H1 (cell line): ENCODE results near the gene CCL26. TPM values are rescaled to one million over a fixed set of nuclear protein-coding genes. Genes with fewer than 3 reads are reported as not detected.
"Not testable (repeated sequence)": the region's sequence is repeated elsewhere in the genome, so short reads cannot be mapped to it uniquely, and the experiment has no call there.

Experiments used
- CTCF ChIA-PET: fragments of 300-600 bp; sonication (Branson Sonifier 250); formaldehyde crosslinking; loops from one replicate; lab custom pipeline; 2021; ENCODE audit not compliant: partially characterized antibody; lab: Charles Lee
- POLR2A ChIA-PET: fragments of 300-600 bp; sonication (Branson Sonifier 250); formaldehyde crosslinking; loops from one replicate; lab custom pipeline; 2021; ENCODE audit warnings: inconsistent platforms; ENCODE audit not compliant: partially characterized antibody; lab: Charles Lee
- DNase-seq, 2 experiments: peaks; one replicate each; pipeline versions ENCODE4 v3.0.0 to v3.0.0-alpha.2; 2010 to 2022; ENCODE audit warnings: low spot score in 2 of 2, low read depth in 1 of 2, mixed read lengths in 1 of 2
- FAIRE-seq: peaks from 2 replicates; lab custom pipeline; 2011; peaks lifted over from hg19 to GRCh38; lab: Jason Lieb, UNC
- H2AFZ ChIP-seq: 2 replicates; pipeline ENCODE4 v1.8.1; 2012; ENCODE audit warnings: low read length, inconsistent platforms
- H2AK5ac ChIP-seq: 2 replicates; pipeline ENCODE4 v1.6.1; 2013; ENCODE audit warnings: low read depth, low read length
- H2BK120ac ChIP-seq: replicated peaks from 2 replicates; pipeline ENCODE3; 2013; ENCODE audit warnings: low read depth, low read length, inconsistent platforms
- H2BK12ac ChIP-seq: 2 replicates; pipeline ENCODE4 v1.6.1; 2013; ENCODE audit warnings: low read depth, low read length
- H2BK15ac ChIP-seq: 2 replicates; pipeline ENCODE4 v1.6.1; 2013; ENCODE audit warnings: low read length
- H2BK20ac ChIP-seq: 2 replicates; pipeline ENCODE4 v1.6.1; 2013; ENCODE audit warnings: low read length
- H2BK5ac ChIP-seq: 2 replicates; pipeline ENCODE4 v1.6.1; 2013; ENCODE audit warnings: low read depth, low read length
- H3K14ac ChIP-seq: 2 replicates; pipeline ENCODE4 v1.6.1; 2013; ENCODE audit warnings: inconsistent platforms; ENCODE audit not compliant: insufficient read length
- H3K18ac ChIP-seq: 2 replicates; pipeline ENCODE4 v1.6.1; 2013; ENCODE audit warnings: low read length; ENCODE audit errors: extremely low read depth
- H3K23ac ChIP-seq: 2 replicates; pipeline ENCODE4 v1.6.1; 2013; ENCODE audit warnings: inconsistent platforms; ENCODE audit not compliant: insufficient read length
- H3K23me2 ChIP-seq: 2 replicates; pipeline ENCODE4 v1.6.1; 2013; ENCODE audit warnings: low read depth, low read length
- H3K27ac ChIP-seq: 2 replicates; pipeline ENCODE4 v1.6.1; 2011; ENCODE audit warnings: low read depth, low read length, inconsistent platforms
- H3K27me3 ChIP-seq, 4 experiments: replicated peaks in 1 of 4; 1 replicate in 1 of 4; 2 replicates in 3 of 4; pipeline versions ENCODE4 v1.6.1 to v1.8.1; 2011 to 2013; ENCODE audit warnings: low read length in 3 of 4, mild to moderate bottlenecking in 3 of 4, inconsistent platforms in 2 of 4, mixed read lengths in 2 of 4, moderate library complexity in 1 of 4; ENCODE audit not compliant: control insufficient read depth in 3 of 4, insufficient read depth in 3 of 4; ENCODE audit errors: extremely low read depth in 1 of 4
- H3K36me3 ChIP-seq, 4 experiments: 2 replicates each; pipeline versions ENCODE4 v1.6.1 to v1.8.1; 2011 to 2013; ENCODE audit warnings: mild to moderate bottlenecking in 4 of 4, low read length in 3 of 4, moderate library complexity in 2 of 4, control low read depth in 1 of 4, inconsistent platforms in 1 of 4; ENCODE audit not compliant: insufficient read depth in 4 of 4, control insufficient read depth in 2 of 4
- H3K4ac ChIP-seq: replicated peaks from 2 replicates; pipeline ENCODE3; 2013; ENCODE audit warnings: low read length, low read depth, mixed read lengths, inconsistent platforms; ENCODE audit not compliant: insufficient read length
- H3K4me1 ChIP-seq, 4 experiments: replicated peaks in 1 of 4; 1 replicate in 1 of 4; 2 replicates in 3 of 4; pipeline versions ENCODE4 v1.6.1 to v1.8.1; 2011 to 2013; ENCODE audit warnings: low read length in 3 of 4, inconsistent platforms in 2 of 4, mixed read lengths in 1 of 4; ENCODE audit not compliant: insufficient read depth in 4 of 4, control insufficient read depth in 3 of 4
- H3K4me2 ChIP-seq, 2 experiments: 2 replicates each; pipeline versions ENCODE4 v1.6.1 to v1.8.1; 2011 to 2013; ENCODE audit warnings: low read depth in 2 of 2, low read length in 2 of 2, control low read depth in 1 of 2, inconsistent platforms in 1 of 2, mild to moderate bottlenecking in 1 of 2; ENCODE audit not compliant: insufficient read depth in 1 of 2
- H3K4me3 ChIP-seq, 4 experiments: fragments of 200-600, 300-600 bp in 1 of 4; sonication (generic), shearing (Covaris generic), sonication (Bioruptor Twin) in 1 of 4; 2 replicates each; pipeline versions ENCODE4 v1.5.1 to v1.8.1; 2011 to 2016; ENCODE audit warnings: low read length in 4 of 4, low read depth in 3 of 4, control low read depth in 2 of 4, inconsistent platforms in 2 of 4, mild to moderate bottlenecking in 2 of 4, mixed read lengths in 1 of 4, moderate library complexity in 1 of 4; ENCODE audit not compliant: insufficient read depth in 2 of 4; ENCODE audit errors: extremely low read depth in 1 of 4
- H3K56ac ChIP-seq: replicated peaks from 2 replicates; pipeline ENCODE3; 2013; ENCODE audit warnings: low read depth, mild to moderate bottlenecking, mixed read lengths, low read length, inconsistent platforms; ENCODE audit not compliant: insufficient read length
- H3K79me1 ChIP-seq: 2 replicates; pipeline ENCODE4 v1.6.1; 2013; ENCODE audit warnings: low read depth, low read length, control low read depth
- H3K79me2 ChIP-seq, 2 experiments: 2 replicates each; pipeline versions ENCODE4 v1.6.1 to v1.8.1; 2012 to 2013; ENCODE audit warnings: low read length in 2 of 2, mild to moderate bottlenecking in 2 of 2, inconsistent platforms in 1 of 2; ENCODE audit not compliant: insufficient read depth in 2 of 2, control insufficient read depth in 1 of 2
- H3K9ac ChIP-seq, 4 experiments: replicated peaks in 1 of 4; 1 replicate in 1 of 4; 2 replicates in 3 of 4; pipeline versions ENCODE4 v1.6.1 to v1.8.1; 2011 to 2013; ENCODE audit warnings: low read depth in 3 of 4, low read length in 3 of 4, control low read depth in 2 of 4, mild to moderate bottlenecking in 2 of 4, moderate library complexity in 2 of 4, inconsistent platforms in 1 of 4; ENCODE audit errors: extremely low read depth in 1 of 4
- H3K9me3 ChIP-seq, 2 experiments: 2 replicates each; pipeline versions ENCODE4 v1.6.1 to v1.8.1; 2012 to 2013; ENCODE audit warnings: mild to moderate bottlenecking in 2 of 2, moderate library complexity in 2 of 2, control low read depth in 1 of 2, inconsistent platforms in 1 of 2, low read depth in 1 of 2, low read length in 1 of 2, mixed read lengths in 1 of 2; ENCODE audit not compliant: insufficient read depth in 2 of 2
- H4K20me1 ChIP-seq, 2 experiments: replicated peaks in 1 of 2; 2 replicates each; pipeline versions ENCODE3 to v1.8.1; 2011 to 2013; ENCODE audit warnings: inconsistent platforms in 2 of 2, low read length in 2 of 2, mild to moderate bottlenecking in 1 of 2; ENCODE audit not compliant: insufficient read depth in 2 of 2, control insufficient read depth in 1 of 2
- H4K5ac ChIP-seq: 2 replicates; pipeline ENCODE4 v1.6.1; 2013; ENCODE audit warnings: low read length, low read depth, mixed read lengths, inconsistent platforms; ENCODE audit not compliant: insufficient read length
- H4K8ac ChIP-seq: 2 replicates; pipeline ENCODE4 v1.8.0; 2013; ENCODE audit warnings: mild to moderate bottlenecking, moderate library complexity, low read length, inconsistent platforms; ENCODE audit not compliant: insufficient read depth; ENCODE audit errors: extremely low read depth
- H4K91ac ChIP-seq: replicated peaks from 2 replicates; pipeline ENCODE3; 2013; ENCODE audit warnings: low read length, mixed read lengths, inconsistent platforms; ENCODE audit not compliant: insufficient read length
- WGBS, 2 experiments: shearing (Covaris generic) in 1 of 2; methylation state at CpG; one replicate each; pipeline versions ENCODE4 v1.1.6 to v1.1.7; 2013 to 2015; ENCODE audit warnings: low lambda C conversion rate in 2 of 2, mixed read lengths in 2 of 2, inconsistent platforms in 1 of 2, low coverage in 1 of 2, missing lambda C conversion rate in 1 of 2; ENCODE audit not compliant: insufficient replicate concordance in 2 of 2, insufficient coverage in 1 of 2, insufficient read length in 1 of 2; ENCODE audit errors: extremely low coverage in 1 of 2, missing lambda C conversion rate in 1 of 2; 5-methylcytosine and 5-hydroxymethylcytosine counted together
- polyA plus RNA-seq, 7 experiments: library from polyadenylated mRNA; depleted of rRNA in 3 of 7; stranded (reverse) in 5 of 7; unstranded in 2 of 7; fragments of >200 nt in 5 of 7; fragments of 200-250 nt in 2 of 7; gene quantifications; 1 replicate in 5 of 7; 2 replicates in 1 of 7; 4 replicates in 1 of 7; pipeline versions ENCODE4 v1.2.1 to v1.2.3, GENCODE V29; 2011 to 2013; ENCODE audit warnings: missing spikeins in 2 of 7, mixed read lengths in 2 of 7
- total RNA-seq: library from RNA; stranded (reverse); fragmentation: NEBNext Ultra II Directional; extraction: Animal tissue kit (Norgen Biotek cat#: 25700); gene quantifications from 2 replicates; pipeline ENCODE4 v1.2.1, GENCODE V29; 2021

Gene CCL26
- total and polyA plus RNA-seq, 2 of the 8 experiments (the other 6 are each of a cell fraction or from before 2014, with no cell fraction given) = 8.7 to 14.9 TPM

- H4K8ac ChIP-seq, H3K4ac ChIP-seq, H3K14ac ChIP-seq, DNase-seq, H2BK120ac ChIP-seq, H3K4me1 ChIP-seq, H3K9me3 ChIP-seq, H3K9ac ChIP-seq, H2BK12ac ChIP-seq, H3K79me2 ChIP-seq, H2BK20ac ChIP-seq, POLR2A ChIA-PET, H2BK5ac ChIP-seq, H3K56ac ChIP-seq, H3K79me1 ChIP-seq, FAIRE-seq, H3K4me3 ChIP-seq, H3K4me2 ChIP-seq, CTCF ChIA-PET, H4K91ac ChIP-seq, H2AFZ ChIP-seq, H3K23me2 ChIP-seq, H3K27ac ChIP-seq, H4K20me1 ChIP-seq, H3K18ac ChIP-seq, H4K5ac ChIP-seq, H3K23ac ChIP-seq, H2AK5ac ChIP-seq, H3K36me3 ChIP-seq, H3K27me3 ChIP-seq, H2BK15ac ChIP-seq: not testable (repeated sequence)
- 90% methylated on average over 5 of the region's 5 CpGs; no CpG with 5 or more reads in 1 of the 2 experiments for WGBS, 2 experiments
Observed at GRCh38 chr7:75792567-75792966, 20.6 kb upstream of the CCL26 start.
